Activated gamma-delta T cell (primary cell): ENCODE results near the gene ESRRG.

ENCODE experiments used
- DNase-seq: peaks from one replicate; lab custom pipeline; 2025; lab: John Stamatoyannopoulos, UW
- total RNA-seq, 2 donors: gene quantifications; one replicate each; lab custom pipeline; 2026; lab: John Stamatoyannopoulos, UW

The ESRRG gene
- 0 to 0.10 reads per million in 2 donors for total RNA-seq

GRCh38 chr1:216723274-216723780 lies at the start of gene ESRRG:
ESRRG (minus strand) TSS chr1:216723429; CDS start chr1:216723299, 130 bp downstream.
- DNase-seq: no peak

- no peak for DNase-seq
Observed at GRCh38 chr1:216771922-216772321, 48.7 kb upstream of the ESRRG start.

GRCh38 chr1:216766633-216767327 lies 43.6 kb upstream of the ESRRG start:
- no peak for DNase-seq

GRCh38 chr1:216765346-216766300 lies 42.4 kb upstream of the ESRRG start:
- no peak for DNase-seq

GRCh38 chr1:216758161-216758560 lies 34.9 kb upstream of the ESRRG start:
- DNase-seq: no peak

GRCh38 chr1:216757110-216757509 lies 33.9 kb upstream of the ESRRG start:
- DNase-seq: no peak

- DNase-seq: no peak
Observed at GRCh38 chr1:216750961-216751360, 27.7 kb upstream of the ESRRG start.

GRCh38 chr1:216750031-216750627 lies 26.9 kb upstream of the ESRRG start:
- no peak for DNase-seq

- no peak for DNase-seq
Observed at GRCh38 chr1:216749232-216749631, 26.0 kb upstream of the ESRRG start.

GRCh38 chr1:216742625-216743024 lies 19.4 kb upstream of the ESRRG start:
- no peak for DNase-seq

GRCh38 chr1:216740331-216740730 lies 17.1 kb upstream of the ESRRG start:
- DNase-seq: no peak

- no peak for DNase-seq
Observed at GRCh38 chr1:216739793-216740192, 16.6 kb upstream of the ESRRG start.

- no peak for DNase-seq
Observed at GRCh38 chr1:216732121-216732520, 8.9 kb upstream of the ESRRG start.

GRCh38 chr1:216731562-216731961 lies 8.3 kb upstream of the ESRRG start:
- DNase-seq: no peak

- no peak for DNase-seq
Observed at GRCh38 chr1:216726435-216726834, 3.2 kb upstream of the ESRRG start.

- DNase-seq: no peak
Observed at GRCh38 chr1:216722821-216723220, 408 bp downstream of the ESRRG start.

GRCh38 chr1:216721863-216722262 lies 1.4 kb downstream of the ESRRG start:
- DNase-seq: no peak

- no peak for DNase-seq
Observed at GRCh38 chr1:216721062-216721461, 2.2 kb downstream of the ESRRG start.

GRCh38 chr1:216711712-216712111 lies 11.5 kb downstream of the ESRRG start:
- DNase-seq: no peak

GRCh38 chr1:216710598-216711333 lies 12.5 kb downstream of the ESRRG start:
- DNase-seq: no peak

- no peak for DNase-seq
Observed at GRCh38 chr1:216710055-216710454, 13.2 kb downstream of the ESRRG start.

- DNase-seq: no peak
Observed at GRCh38 chr1:216705676-216706075, 17.6 kb downstream of the ESRRG start.
